Mucosa of stomach (tissue), 1 donor: ENCODE data around the gene SPATA46.

Experiments
- H3K27me3 ChIP-seq: one replicate; pipeline ENCODE4 v1.7.0; 2013; ENCODE audit warnings: mild to moderate bottlenecking, low read length; ENCODE audit not compliant: control insufficient read depth, insufficient read depth
- H3K36me3 ChIP-seq: one replicate; pipeline ENCODE4 v1.7.0; 2013; ENCODE audit warnings: low read length; ENCODE audit not compliant: control insufficient read depth, insufficient read depth
- H3K4me1 ChIP-seq: one replicate; pipeline ENCODE4 v1.7.0; 2013; ENCODE audit warnings: mild to moderate bottlenecking, low read length; ENCODE audit not compliant: control insufficient read depth, insufficient read depth
- H3K4me3 ChIP-seq: one replicate; pipeline ENCODE4 v1.7.0; 2013; ENCODE audit warnings: low read length
- H3K9ac ChIP-seq: one replicate; pipeline ENCODE4 v1.7.0; 2013; ENCODE audit warnings: mild to moderate bottlenecking, low read length, moderate library complexity
- H3K9me3 ChIP-seq: one replicate; pipeline ENCODE4 v1.7.0; 2013; ENCODE audit warnings: mild to moderate bottlenecking, low read length, moderate library complexity; ENCODE audit not compliant: control insufficient read depth
- donor health status: Pancreatic carcinoma.

The SPATA46 gene

DNA sequence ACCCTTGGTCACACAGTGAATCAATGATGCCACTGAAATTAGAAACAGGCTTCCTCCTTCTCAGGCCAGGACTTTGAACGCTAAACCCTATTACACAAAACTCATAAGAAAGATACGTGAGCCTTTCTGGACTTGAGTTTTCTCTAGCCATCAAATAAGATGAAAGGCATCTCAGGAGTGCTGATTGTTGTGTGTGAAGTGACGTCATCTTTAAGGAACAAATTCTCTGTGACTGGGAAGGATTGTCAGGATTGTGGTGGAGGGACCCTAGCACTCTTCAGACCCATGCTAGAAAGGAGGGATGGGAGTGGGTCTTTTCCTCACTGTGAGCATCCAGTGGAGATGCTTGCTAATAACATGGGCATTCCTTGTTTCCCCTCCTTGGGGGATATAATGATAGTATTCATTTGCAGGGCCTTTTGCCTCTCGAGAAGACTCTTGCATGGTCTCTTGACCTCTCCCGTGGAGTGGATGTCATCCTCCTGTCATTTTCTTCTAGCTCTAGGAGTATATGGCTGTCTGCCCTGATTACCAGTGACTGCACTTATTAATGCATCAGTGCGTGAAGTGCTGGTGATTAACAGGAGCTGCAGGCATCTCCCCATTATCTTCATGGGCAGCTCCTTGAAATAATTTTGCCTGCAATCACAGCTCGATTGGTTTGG, 39.9 kb downstream of the SPATA46 start:
- H3K9ac ChIP-seq = no peak overlapping the region
- no peaks in the 10 kb centered on the region for H3K27me3 ChIP-seq
- no peaks in the 10 kb centered on the region for H3K4me1 ChIP-seq
- H3K36me3 ChIP-seq = no peaks in the 10 kb centered on the region
- H3K9me3 ChIP-seq = no peaks in the 10 kb centered on the region
- H3K4me3 ChIP-seq = no peak overlapping the region

DNA sequence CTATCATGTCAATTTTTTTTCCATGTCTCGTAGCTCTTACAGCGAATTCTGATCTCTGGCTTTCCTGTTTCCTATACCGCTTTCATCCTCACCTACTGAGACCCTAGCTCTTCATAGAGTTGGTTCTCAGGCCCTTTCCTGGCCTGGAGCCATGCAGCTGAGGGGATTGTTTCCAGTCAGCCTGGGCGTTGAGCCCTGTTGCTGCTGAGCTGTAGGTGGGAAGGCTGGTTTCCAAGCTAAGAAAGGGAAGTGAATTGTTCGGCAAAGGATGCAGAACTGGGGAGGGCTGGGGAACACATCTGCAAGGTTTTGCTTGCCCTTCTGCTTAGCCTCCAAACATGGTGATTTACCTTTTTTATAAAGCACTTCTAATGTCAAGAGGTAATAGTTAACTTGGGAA, 41.5 kb downstream of the SPATA46 start:
- no peak overlapping the region for H3K9ac ChIP-seq
- H3K9me3 ChIP-seq = no peaks in the 10 kb centered on the region
- no peak overlapping the region for H3K4me3 ChIP-seq
- no peaks in the 10 kb centered on the region for H3K4me1 ChIP-seq
- H3K27me3 ChIP-seq = no peaks in the 10 kb centered on the region
- no peaks in the 10 kb centered on the region for H3K36me3 ChIP-seq

DNA sequence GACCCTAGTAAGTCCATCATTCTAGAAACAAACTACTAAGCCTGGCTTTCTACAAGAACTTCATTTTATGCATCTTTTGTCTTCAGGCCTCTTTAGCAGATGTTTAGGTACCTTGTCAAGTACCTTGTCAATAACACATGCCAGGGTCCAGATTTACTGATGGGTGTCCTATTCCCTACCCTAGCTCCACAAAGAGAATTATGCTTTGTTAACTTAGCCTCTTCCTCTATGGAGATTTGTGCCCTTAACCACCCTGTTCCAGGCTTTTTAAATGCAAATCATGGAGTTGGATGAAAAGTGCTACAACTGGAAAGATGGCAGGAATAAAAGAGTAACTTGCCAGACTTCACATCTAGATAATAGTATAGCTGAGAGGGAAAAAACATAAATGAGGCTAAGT, 42.7 kb downstream of the SPATA46 start:
- H3K9ac ChIP-seq = no peak overlapping the region

DNA sequence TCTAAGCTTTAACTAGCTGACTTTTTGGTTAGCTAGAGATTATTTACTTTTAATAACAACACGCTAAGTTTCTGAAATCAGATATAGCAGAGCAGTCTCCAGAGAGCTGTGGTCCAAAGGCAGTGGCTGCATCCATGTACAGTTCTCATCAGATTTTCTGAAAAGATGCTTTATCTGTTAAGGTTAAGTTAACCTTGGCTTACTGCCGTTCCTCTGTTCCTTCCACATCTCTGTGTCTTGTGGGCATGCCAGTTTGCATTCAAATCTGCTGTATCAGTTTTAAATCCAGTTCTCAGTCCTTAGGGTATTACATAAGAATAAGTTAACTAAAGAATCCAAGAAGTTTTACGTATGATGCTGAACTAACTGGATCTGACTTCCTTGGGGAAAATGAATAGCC, 46.8 kb downstream of the SPATA46 start:
- H3K27me3 ChIP-seq = no peaks in the 10 kb centered on the region
- no peaks in the 10 kb centered on the region for H3K36me3 ChIP-seq
- H3K4me3 ChIP-seq = no peak overlapping the region
- no peak overlapping the region for H3K9ac ChIP-seq
- H3K4me1 ChIP-seq = no peaks in the 10 kb centered on the region
- H3K9me3 ChIP-seq = no peaks in the 10 kb centered on the region

More for the DNA sequence above, 42.7 kb downstream of the SPATA46 start:
- no peak overlapping the region for H3K4me3 ChIP-seq
- no peaks in the 10 kb centered on the region for H3K4me1 ChIP-seq
- H3K9me3 ChIP-seq = no peaks in the 10 kb centered on the region
- H3K36me3 ChIP-seq = no peaks in the 10 kb centered on the region
- no peaks in the 10 kb centered on the region for H3K27me3 ChIP-seq

DNA sequence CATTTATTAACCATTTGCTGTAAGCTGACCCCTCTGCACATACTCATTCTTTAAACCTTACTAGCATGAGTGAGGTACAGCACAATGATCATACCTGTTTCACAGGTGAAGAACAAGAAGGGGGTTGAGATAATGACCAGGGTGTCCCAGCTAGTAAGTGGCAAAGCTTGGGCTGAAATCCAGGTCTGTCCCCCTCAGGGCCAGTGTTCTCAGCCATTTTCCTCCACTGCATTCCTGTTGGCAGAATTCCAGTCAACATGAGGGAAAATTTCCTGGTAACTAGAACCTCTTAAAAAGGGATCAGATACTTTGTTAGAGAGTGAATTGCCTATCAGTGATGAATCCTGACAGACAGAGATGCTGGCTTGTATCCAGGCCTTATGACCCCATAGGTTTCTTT, 48.1 kb downstream of the SPATA46 start:
- Histone ChIP-seq H3K9me3 (no peaks in the 10 kb centered on the region), H3K4me1 (no peaks in the 10 kb centered on the region), H3K27me3 (no peaks in the 10 kb centered on the region), H3K36me3 (no peaks in the 10 kb centered on the region), H3K4me3 (no peak overlapping the region), H3K9ac (no peak overlapping the region)

DNA sequence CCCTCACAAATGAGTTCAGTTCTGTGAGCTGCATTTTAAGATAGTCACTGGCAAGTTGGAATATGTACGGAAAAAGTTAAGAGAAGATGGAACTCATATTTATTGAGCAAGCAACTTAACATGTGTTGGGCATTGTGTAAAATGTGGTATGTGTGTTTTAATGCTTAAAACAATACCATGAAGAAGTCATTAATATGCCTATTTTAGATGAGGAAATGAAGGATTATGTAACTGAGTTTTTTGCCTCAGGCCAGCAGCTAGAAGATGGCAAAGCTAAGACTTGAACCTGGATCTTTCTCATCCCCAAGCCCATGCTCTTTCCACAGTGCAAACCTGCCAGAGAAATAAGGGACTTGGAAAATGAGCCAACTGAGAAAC, 48.9 kb downstream of the SPATA46 start:
- H3K4me1 ChIP-seq = no peaks in the 10 kb centered on the region
- no peaks in the 10 kb centered on the region for H3K27me3 ChIP-seq
- no peak overlapping the region for H3K9ac ChIP-seq
- no peak overlapping the region for H3K4me3 ChIP-seq
- no peaks in the 10 kb centered on the region for H3K9me3 ChIP-seq
- H3K36me3 ChIP-seq = no peaks in the 10 kb centered on the region

DNA sequence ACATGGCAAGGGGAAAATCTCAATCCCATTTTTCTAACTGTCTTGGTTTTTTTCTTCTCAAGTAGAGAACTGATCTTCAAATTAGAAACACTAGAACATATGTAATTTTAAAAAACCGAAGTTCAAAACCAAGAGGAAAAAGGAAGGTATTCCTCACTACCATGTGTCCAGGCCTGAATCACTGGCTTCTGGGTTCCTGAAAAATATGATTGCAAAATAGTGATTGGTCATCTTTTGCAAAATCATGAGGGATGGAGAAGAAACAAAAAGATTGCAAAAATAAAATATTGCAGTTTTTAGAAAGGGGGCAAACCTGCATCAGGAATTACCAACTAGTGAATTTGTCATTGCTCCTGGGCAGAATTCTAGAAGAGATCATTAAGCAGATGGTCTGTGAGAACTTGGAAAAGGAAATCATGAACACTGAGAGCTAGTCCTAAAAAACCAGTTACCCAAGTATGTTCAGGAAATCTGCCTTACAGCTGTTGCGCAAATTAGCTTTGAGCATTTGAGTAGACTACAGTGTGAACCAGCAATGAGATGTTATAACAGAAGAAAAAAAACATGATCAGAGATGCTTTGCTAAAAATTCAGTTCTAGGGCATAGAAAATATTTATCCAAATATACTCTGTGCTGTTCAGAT, 49.4 kb downstream of the SPATA46 start:
- H3K36me3 ChIP-seq = no peaks in the 10 kb centered on the region
- H3K9me3 ChIP-seq = no peaks in the 10 kb centered on the region
- no peak overlapping the region for H3K4me3 ChIP-seq
- peaks cover under 1% of the 10 kb centered on the region for H3K4me1 ChIP-seq
- H3K9ac ChIP-seq = no peak overlapping the region
- H3K27me3 ChIP-seq = no peaks in the 10 kb centered on the region

DNA sequence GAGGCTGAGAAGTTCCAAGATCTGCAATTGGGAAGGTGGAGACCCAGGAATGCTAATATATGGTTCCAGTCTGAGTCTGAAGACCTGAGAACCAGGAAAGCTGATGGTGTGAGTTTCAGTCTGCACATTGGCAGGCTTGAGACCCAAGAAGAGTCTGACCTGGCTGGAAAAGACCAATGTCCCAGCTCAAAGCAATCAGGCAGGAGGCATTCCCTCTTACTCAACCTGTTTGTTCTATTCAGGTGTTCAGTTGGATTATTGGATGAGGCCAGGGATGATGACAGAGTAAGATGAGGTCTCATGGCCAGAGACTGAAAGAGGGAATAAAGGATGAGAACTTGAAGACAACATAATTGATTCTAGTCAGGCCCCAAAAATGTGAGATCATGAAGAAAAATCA, 50.1 kb downstream of the SPATA46 start:
- Histone ChIP-seq H3K9me3 (no peaks in the 10 kb centered on the region), H3K27me3 (no peaks in the 10 kb centered on the region), H3K4me1 (peaks cover 6% of the 10 kb centered on the region), H3K4me3 (no peak overlapping the region), H3K36me3 (no peaks in the 10 kb centered on the region), H3K9ac (no peak overlapping the region)

DNA sequence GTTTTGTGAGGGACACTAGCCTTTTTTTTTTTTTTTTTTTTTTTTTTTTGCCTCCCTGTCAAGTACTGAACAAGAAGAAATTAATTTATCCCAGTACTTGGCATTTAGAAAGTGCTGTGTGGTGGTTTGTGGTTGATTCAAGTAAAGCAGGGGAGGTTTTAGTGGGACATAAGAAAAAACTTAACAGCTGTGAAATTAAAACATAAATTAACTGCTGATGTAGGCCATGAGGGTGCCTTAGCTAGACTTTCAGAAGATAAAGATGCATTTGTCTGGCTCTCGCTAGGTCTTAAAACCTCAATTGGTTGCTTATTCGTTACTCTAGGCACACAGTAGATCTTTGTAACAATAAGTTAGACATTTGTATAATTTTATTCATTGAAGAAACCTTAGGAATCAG, 52.3 kb downstream of the SPATA46 start:
- Histone ChIP-seq H3K4me3 (no peak overlapping the region), H3K36me3 (no peaks in the 10 kb centered on the region), H3K27me3 (no peaks in the 10 kb centered on the region), H3K9ac (no peak overlapping the region), H3K4me1 (peaks cover 6% of the 10 kb centered on the region), H3K9me3 (no peaks in the 10 kb centered on the region)
